ENCODE results near the gene ADAMTS18.

Gene ADAMTS18

DNA sequence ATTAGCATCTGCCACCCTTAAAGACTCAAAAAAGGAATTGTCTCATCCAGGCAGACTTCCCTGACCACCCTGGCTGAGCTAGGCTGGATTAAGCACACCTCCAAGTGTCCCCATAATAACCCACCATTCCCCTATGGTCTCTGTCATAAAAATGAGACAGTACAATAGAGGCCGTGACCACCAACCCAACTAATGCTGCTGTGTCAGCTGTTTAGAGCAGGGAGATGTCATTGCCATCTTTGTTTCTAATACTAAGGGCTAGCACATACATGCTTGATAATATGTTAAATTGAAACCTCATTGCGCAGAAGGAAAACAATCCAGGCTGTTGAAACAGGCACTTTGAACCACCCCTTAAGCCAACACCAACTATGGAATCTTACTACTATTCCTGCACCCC is 7.2 kb upstream of the ADAMTS18 start:
- no peak for DNase-seq (ENCODE audit: low read depth in 1 of 2, low spot score in 1 of 2)
- no peak overlapping the region for H3K27ac ChIP-seq (replicated peaks)
- TF ChIP-seq, protein P1, sequence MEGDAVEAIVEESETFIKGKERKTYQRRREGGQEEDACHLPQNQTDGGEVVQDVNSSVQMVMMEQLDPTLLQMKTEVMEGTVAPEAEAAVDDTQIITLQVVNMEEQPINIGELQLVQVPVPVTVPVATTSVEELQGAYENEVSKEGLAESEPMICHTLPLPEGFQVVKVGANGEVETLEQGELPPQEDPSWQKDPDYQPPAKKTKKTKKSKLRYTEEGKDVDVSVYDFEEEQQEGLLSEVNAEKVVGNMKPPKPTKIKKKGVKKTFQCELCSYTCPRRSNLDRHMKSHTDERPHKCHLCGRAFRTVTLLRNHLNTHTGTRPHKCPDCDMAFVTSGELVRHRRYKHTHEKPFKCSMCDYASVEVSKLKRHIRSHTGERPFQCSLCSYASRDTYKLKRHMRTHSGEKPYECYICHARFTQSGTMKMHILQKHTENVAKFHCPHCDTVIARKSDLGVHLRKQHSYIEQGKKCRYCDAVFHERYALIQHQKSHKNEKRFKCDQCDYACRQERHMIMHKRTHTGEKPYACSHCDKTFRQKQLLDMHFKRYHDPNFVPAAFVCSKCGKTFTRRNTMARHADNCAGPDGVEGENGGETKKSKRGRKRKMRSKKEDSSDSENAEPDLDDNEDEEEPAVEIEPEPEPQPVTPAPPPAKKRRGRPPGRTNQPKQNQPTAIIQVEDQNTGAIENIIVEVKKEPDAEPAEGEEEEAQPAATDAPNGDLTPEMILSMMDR (IDR thresholded peaks at IDR 0.05; ENCODE audit: insufficient read depth, low read length): no peak
- TF ChIP-seq SPI1 (IDR thresholded peaks at IDR 0.05; ENCODE audit: borderline replicate concordance, low read depth) (no peak), GABPA (IDR thresholded peaks at IDR 0.05; ENCODE audit: low read depth) (no peak), POLR2AphosphoS5 (IDR thresholded peaks at IDR 0.05; ENCODE audit: low read depth) (no peak)
- TF ChIP-seq, protein P2, sequence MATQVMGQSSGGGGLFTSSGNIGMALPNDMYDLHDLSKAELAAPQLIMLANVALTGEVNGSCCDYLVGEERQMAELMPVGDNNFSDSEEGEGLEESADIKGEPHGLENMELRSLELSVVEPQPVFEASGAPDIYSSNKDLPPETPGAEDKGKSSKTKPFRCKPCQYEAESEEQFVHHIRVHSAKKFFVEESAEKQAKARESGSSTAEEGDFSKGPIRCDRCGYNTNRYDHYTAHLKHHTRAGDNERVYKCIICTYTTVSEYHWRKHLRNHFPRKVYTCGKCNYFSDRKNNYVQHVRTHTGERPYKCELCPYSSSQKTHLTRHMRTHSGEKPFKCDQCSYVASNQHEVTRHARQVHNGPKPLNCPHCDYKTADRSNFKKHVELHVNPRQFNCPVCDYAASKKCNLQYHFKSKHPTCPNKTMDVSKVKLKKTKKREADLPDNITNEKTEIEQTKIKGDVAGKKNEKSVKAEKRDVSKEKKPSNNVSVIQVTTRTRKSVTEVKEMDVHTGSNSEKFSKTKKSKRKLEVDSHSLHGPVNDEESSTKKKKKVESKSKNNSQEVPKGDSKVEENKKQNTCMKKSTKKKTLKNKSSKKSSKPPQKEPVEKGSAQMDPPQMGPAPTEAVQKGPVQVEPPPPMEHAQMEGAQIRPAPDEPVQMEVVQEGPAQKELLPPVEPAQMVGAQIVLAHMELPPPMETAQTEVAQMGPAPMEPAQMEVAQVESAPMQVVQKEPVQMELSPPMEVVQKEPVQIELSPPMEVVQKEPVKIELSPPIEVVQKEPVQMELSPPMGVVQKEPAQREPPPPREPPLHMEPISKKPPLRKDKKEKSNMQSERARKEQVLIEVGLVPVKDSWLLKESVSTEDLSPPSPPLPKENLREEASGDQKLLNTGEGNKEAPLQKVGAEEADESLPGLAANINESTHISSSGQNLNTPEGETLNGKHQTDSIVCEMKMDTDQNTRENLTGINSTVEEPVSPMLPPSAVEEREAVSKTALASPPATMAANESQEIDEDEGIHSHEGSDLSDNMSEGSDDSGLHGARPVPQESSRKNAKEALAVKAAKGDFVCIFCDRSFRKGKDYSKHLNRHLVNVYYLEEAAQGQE (IDR thresholded peaks at IDR 0.05; ENCODE audit: insufficient replicate concordance, low read depth): no peak
- H3K4me3 ChIP-seq (replicated peaks; ENCODE audit: insufficient read depth, low read length): no peak overlapping the region
- H3K27me3 ChIP-seq (ENCODE audit: insufficient read depth, poor library complexity, severe bottlenecking): peaks cover 2% of the 10 kb centered on the region

DNA sequence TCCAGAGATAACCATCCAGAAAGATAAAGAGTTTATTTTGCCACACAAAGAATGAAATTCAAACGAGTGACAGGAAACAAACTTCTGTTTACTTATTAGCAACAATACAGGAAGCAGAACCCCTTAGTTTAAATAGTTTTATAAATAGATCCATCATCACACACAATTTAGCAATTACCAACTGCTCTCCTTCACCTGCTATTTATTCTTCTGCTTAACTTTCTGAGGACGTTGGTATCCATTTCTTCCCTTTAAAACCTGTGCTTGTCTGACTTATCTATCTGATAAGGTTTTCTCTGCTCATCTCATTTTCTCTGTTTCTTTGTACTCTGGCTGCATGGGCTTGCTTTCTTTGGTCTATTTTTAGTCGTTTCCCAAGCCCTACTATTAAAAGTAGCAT is 4.3 kb upstream of the ADAMTS18 start:
- Histone ChIP-seq H3K27me3 (ENCODE audit: insufficient read depth, poor library complexity, severe bottlenecking) (peaks cover 15% of the 10 kb centered on the region), H3K27ac (replicated peaks) (no peak overlapping the region)
- no peak for DNase-seq (ENCODE audit: low read depth in 1 of 2, low spot score in 1 of 2)

DNA sequence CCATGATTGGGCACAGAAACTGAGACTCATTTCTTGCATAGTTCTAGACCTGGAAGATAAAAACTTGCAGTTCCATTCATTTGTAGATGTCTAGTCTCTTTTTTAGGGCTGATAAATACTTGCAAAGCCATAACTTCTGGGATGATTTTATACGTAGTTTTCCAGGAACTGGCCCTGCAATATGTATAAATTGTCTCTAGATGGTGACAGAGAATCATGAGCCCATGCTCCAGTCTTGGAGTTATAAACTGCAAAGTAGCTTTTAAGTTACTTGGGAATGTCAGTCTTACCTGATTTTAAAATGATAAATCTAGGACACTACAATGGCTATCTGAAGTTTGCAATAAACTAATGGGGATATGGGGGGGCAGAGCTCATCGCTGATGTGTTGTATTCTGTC is 3.0 kb upstream of the ADAMTS18 start:
- no peak overlapping the region for H3K27ac ChIP-seq (replicated peaks)
- H3K27me3 ChIP-seq (ENCODE audit: insufficient read depth, poor library complexity, severe bottlenecking): peaks cover 27% of the 10 kb centered on the region
- TF ChIP-seq, protein P2 (IDR thresholded peaks at IDR 0.05; ENCODE audit: insufficient replicate concordance, low read depth): no peak
- TF ChIP-seq POLR2AphosphoS5 (IDR thresholded peaks at IDR 0.05; ENCODE audit: low read depth) (no peak), SPI1 (IDR thresholded peaks at IDR 0.05; ENCODE audit: borderline replicate concordance, low read depth) (no peak), GABPA (IDR thresholded peaks at IDR 0.05; ENCODE audit: low read depth) (no peak)
- TF ChIP-seq, protein P1 (IDR thresholded peaks at IDR 0.05; ENCODE audit: insufficient read depth, low read length): no peak
- no peak overlapping the region for H3K4me3 ChIP-seq (replicated peaks; ENCODE audit: insufficient read depth, low read length)
- DNase-seq (ENCODE audit: low read depth in 1 of 2, low spot score in 1 of 2): no peak

More for the DNA sequence above, 4.3 kb upstream of the ADAMTS18 start:
- no peak overlapping the region for H3K4me3 ChIP-seq (replicated peaks; ENCODE audit: insufficient read depth, low read length)
- TF ChIP-seq SPI1 (IDR thresholded peaks at IDR 0.05; ENCODE audit: borderline replicate concordance, low read depth) (no peak), GABPA (IDR thresholded peaks at IDR 0.05; ENCODE audit: low read depth) (no peak), POLR2AphosphoS5 (IDR thresholded peaks at IDR 0.05; ENCODE audit: low read depth) (no peak)
- TF ChIP-seq, protein P2 (IDR thresholded peaks at IDR 0.05; ENCODE audit: insufficient replicate concordance, low read depth): no peak
- TF ChIP-seq, protein P1 (IDR thresholded peaks at IDR 0.05; ENCODE audit: insufficient read depth, low read length): no peak
